Measurements from ENCODE around the gene LDLRAP1. TPM values are rescaled to one million over a fixed set of nuclear protein-coding genes. Genes with fewer than 3 reads are reported as not detected.

LDLRAP1 gene
- total RNA-seq, 1 donor from 2014 or later, result 30.3 TPM

- Histone ChIP-seq H3K4me3 (no peak overlapping the region), H3K4me1 (peaks cover 48% of the 10 kb centered on the region), H3K9me3 (no peaks in the 10 kb centered on the region), H3K27ac (peak overlapping the region; percentile 68), H3K27me3 (ENCODE audit: low read depth) (no peaks in the 10 kb centered on the region), H3K36me3 (peaks cover 38% of the 10 kb centered on the region)
- ATAC-seq (no peak), DNase-seq (no peak)
- TF ChIP-seq CTCF (IDR thresholded peaks at IDR 0.05), result no peak
- intact Hi-C loops (cut with DNase I), result no loop called here
These were observed 22.8 kb downstream of the LDLRAP1 start for GRCh38 chr1:25566176-25566729.

GRCh38 chr1:25566730-25567341 is 23.4 kb downstream of the LDLRAP1 start:
- DNase-seq, result peak; percentile 59
- Histone ChIP-seq H3K27ac (peak overlapping the region; percentile 68), H3K36me3 (peaks cover 38% of the 10 kb centered on the region), H3K4me1 (peaks cover 43% of the 10 kb centered on the region), H3K9me3 (no peaks in the 10 kb centered on the region), H3K4me3 (no peak overlapping the region), H3K27me3 (ENCODE audit: low read depth) (no peaks in the 10 kb centered on the region)
- ATAC-seq, result peak; percentile 31 to 38
- TF ChIP-seq CTCF (IDR thresholded peaks at IDR 0.05), result no peak
- intact Hi-C loops (cut with DNase I), result no loop called here

- no peak for TF ChIP-seq CTCF (IDR thresholded peaks at IDR 0.05)
- intact Hi-C loops (cut with DNase I), result no loop called here
- DNase-seq (no peak), ATAC-seq (no peak)
- Histone ChIP-seq H3K27ac (peak overlapping the region; percentile 68), H3K4me3 (no peak overlapping the region), H3K36me3 (peaks cover 30% of the 10 kb centered on the region), H3K27me3 (ENCODE audit: low read depth) (no peaks in the 10 kb centered on the region), H3K4me1 (peaks cover 38% of the 10 kb centered on the region), H3K9me3 (no peaks in the 10 kb centered on the region)
These were observed 24.3 kb downstream of the LDLRAP1 start for GRCh38 chr1:25567710-25568089.

- no peaks in the 10 kb centered on the region for H3K27me3 ChIP-seq (ENCODE audit: low read depth)
- H3K9me3 ChIP-seq, result no peaks in the 10 kb centered on the region
- peak overlapping the region; percentile 68 for H3K27ac ChIP-seq
- peaks cover 27% of the 10 kb centered on the region for H3K36me3 ChIP-seq
- no peak for TF ChIP-seq CTCF (IDR thresholded peaks at IDR 0.05)
- H3K4me1 ChIP-seq, result peaks cover 43% of the 10 kb centered on the region
- no peak overlapping the region for H3K4me3 ChIP-seq
- DNase-seq, result no peak
- intact Hi-C loops (cut with DNase I), result no loop called here
- ATAC-seq, result peak; percentile 25 to 29
These were observed 24.9 kb downstream of the LDLRAP1 start for GRCh38 chr1:25568090-25568833.

GRCh38 chr1:25568834-25569596 is 25.6 kb downstream of the LDLRAP1 start:
- Histone ChIP-seq H3K36me3 (peaks cover 20% of the 10 kb centered on the region), H3K9me3 (no peaks in the 10 kb centered on the region), H3K27ac (peak overlapping the region; percentile 68), H3K27me3 (ENCODE audit: low read depth) (no peaks in the 10 kb centered on the region), H3K4me1 (peaks cover 48% of the 10 kb centered on the region), H3K4me3 (no peak overlapping the region)
- DNase-seq, result no peak
- TF ChIP-seq CTCF (IDR thresholded peaks at IDR 0.05), result no peak
- intact Hi-C loops (cut with DNase I), result no loop called here
- ATAC-seq, result no peak

Data from lower lobe of right lung (tissue), 2 donors.